Ishikawa (cell line): ENCODE measurements around the gene LETM1.

Experiments
- CEBPB ChIP-seq: IDR thresholded peaks from 2 replicates; pipeline ENCODE4 v1.6.1; 2012
- CREB1 ChIP-seq: IDR thresholded peaks from 2 replicates; pipeline ENCODE4 v1.6.1; 2012; ENCODE audit warnings: low read depth
- EGR1 ChIP-seq: IDR thresholded peaks from 2 replicates; pipeline ENCODE4 v1.6.1; 2012
- EP300 ChIP-seq: IDR thresholded peaks from 2 replicates; pipeline ENCODE4 v1.6.1; 2012; ENCODE audit warnings: borderline replicate concordance
- FOXM1 ChIP-seq: IDR thresholded peaks from 2 replicates; pipeline ENCODE4 v1.6.1; 2012; ENCODE audit warnings: low read depth, borderline replicate concordance
- MAX ChIP-seq: IDR thresholded peaks from 2 replicates; pipeline ENCODE4 v1.6.1; 2012
- NFIC ChIP-seq: IDR thresholded peaks from 2 replicates; pipeline ENCODE4 v1.6.1; 2012
- RAD21 ChIP-seq: IDR thresholded peaks from 2 replicates; pipeline ENCODE4 v1.6.1; 2012; ENCODE audit warnings: low read depth
- REST ChIP-seq: IDR thresholded peaks from 2 replicates; pipeline ENCODE4 v1.6.1; 2012; ENCODE audit warnings: low read depth, mild to moderate bottlenecking
- TAF1 ChIP-seq: IDR thresholded peaks from 2 replicates; pipeline ENCODE4 v1.6.1; 2012; ENCODE audit warnings: low read depth, mild to moderate bottlenecking
- TCF12 ChIP-seq: IDR thresholded peaks from 2 replicates; pipeline ENCODE4 v1.6.1; 2012; ENCODE audit warnings: low read depth
- TEAD4 ChIP-seq: IDR thresholded peaks from 2 replicates; pipeline ENCODE4 v1.6.1; 2012
- USF1 ChIP-seq: IDR thresholded peaks from 2 replicates; pipeline ENCODE4 v1.6.1; 2012
- YY1 ChIP-seq: IDR thresholded peaks from 2 replicates; pipeline ENCODE4 v1.6.1; 2012; ENCODE audit warnings: low read depth
- ZBTB7A ChIP-seq: IDR thresholded peaks from 2 replicates; pipeline ENCODE4 v1.6.1; 2012; ENCODE audit warnings: low read depth

Gene LETM1

GRCh38 chr4:1862055-1862911, 6.3 kb upstream of the LETM1 start:
- TF ChIP-seq TCF12 (no peak), CEBPB (no peak)

- TF ChIP-seq NFIC (no peak), TCF12 (no peak), RAD21 (no peak), TAF1 (no peak), FOXM1 (no peak), MAX (no peak), EGR1 (no peak), USF1 (no peak), REST (no peak), CREB1 (no peak), EP300 (no peak), YY1 (no peak), ZBTB7A (no peak), TEAD4 (no peak)
These were observed 3.4 kb upstream of the LETM1 start for GRCh38 chr4:1859389-1859753.

GRCh38 chr4:1857931-1858330, 2.0 kb upstream of the LETM1 start:
- TF ChIP-seq CREB1 (no peak), TCF12 (no peak), YY1 (no peak), NFIC (no peak), CEBPB (no peak), FOXM1 (no peak), EGR1 (no peak), TAF1 (no peak), REST (no peak), EP300 (no peak), MAX (no peak), RAD21 (no peak), ZBTB7A (no peak), TEAD4 (no peak), USF1 (no peak)

GRCh38 chr4:1856943-1857699, 1.2 kb upstream of the LETM1 start:
- no peak for TF ChIP-seq REST
- TF ChIP-seq TEAD4: no peak
- TF ChIP-seq CEBPB: no peak
- no peak; the same call in none of the 2 replicates for TF ChIP-seq MAX
- TF ChIP-seq CREB1: no peak
- no peak for TF ChIP-seq TCF12
- no peak for TF ChIP-seq TAF1
